ENCODE data around the gene ADAMTS18.
A peak's percentile ranks its signal among the peaks of the same experiment; 100 is the strongest.

ADAMTS18 gene

DNA sequence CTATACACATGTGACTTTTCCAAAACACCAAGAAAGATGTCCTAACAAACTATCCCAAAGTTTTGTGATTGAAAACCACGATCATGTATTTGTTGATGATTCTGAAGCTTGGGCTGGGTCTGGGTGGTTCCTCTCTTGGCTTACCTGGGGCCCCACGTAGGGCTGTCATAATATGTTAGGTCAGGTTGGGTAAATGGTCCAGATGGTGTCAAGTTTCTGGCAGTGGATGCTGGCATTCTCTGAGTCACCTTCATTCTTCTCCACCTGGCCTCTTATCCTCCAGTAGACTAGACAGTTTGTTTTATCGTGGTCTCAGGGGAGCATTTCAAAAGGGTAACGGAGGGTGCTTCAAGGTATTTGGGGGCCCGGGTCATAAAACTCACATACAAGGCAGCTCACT lies 196.2 kb downstream of the ADAMTS18 start:
- DNase-seq (ENCODE audit: low read depth in 2 of 2): peak in 1 of 2 donors; percentile 5
- H3K4me3 ChIP-seq (replicated peaks in 1 of 2; ENCODE audit: low read depth in 2 of 2, low read length in 2 of 2): no peak overlapping the region
- TF ChIP-seq, protein P1, sequence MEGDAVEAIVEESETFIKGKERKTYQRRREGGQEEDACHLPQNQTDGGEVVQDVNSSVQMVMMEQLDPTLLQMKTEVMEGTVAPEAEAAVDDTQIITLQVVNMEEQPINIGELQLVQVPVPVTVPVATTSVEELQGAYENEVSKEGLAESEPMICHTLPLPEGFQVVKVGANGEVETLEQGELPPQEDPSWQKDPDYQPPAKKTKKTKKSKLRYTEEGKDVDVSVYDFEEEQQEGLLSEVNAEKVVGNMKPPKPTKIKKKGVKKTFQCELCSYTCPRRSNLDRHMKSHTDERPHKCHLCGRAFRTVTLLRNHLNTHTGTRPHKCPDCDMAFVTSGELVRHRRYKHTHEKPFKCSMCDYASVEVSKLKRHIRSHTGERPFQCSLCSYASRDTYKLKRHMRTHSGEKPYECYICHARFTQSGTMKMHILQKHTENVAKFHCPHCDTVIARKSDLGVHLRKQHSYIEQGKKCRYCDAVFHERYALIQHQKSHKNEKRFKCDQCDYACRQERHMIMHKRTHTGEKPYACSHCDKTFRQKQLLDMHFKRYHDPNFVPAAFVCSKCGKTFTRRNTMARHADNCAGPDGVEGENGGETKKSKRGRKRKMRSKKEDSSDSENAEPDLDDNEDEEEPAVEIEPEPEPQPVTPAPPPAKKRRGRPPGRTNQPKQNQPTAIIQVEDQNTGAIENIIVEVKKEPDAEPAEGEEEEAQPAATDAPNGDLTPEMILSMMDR (IDR thresholded peaks at IDR 0.05; ENCODE audit: low read depth, low read length): no peak

- H3K4me3 ChIP-seq (replicated peaks in 1 of 2; ENCODE audit: low read depth in 2 of 2, low read length in 2 of 2): no peak overlapping the region
- TF ChIP-seq, protein P1 (IDR thresholded peaks at IDR 0.05; ENCODE audit: low read depth, low read length): peak; percentile 99
- peak; percentile 85 to 86 for DNase-seq (ENCODE audit: low read depth in 2 of 2)
Measured at GRCh38 chr16:77236063-77236511, 198.7 kb downstream of the ADAMTS18 start.

DNA sequence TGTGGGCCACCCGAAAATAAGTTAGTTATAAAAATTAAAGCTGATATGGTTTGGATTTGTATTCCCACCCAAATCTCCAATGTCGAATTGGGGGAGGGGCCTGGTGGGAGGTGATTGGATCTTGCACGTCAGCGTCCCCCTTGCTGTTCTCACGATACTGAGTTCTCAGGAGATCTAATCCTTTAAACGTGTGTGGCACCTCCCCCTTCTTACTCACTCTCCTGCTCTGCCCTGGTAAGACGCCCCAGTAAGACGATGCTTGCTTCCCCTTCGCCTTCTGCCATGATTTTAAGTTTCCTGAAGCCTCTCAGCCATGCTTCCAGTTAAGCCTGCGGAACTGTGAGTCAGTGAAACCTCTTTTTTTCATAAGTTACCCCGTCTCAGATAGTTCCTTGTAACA lies 200.2 kb downstream of the ADAMTS18 start:
- TF ChIP-seq, protein P1 (IDR thresholded peaks at IDR 0.05; ENCODE audit: low read depth, low read length): no peak
- no peak overlapping the region for H3K4me3 ChIP-seq (replicated peaks in 1 of 2; ENCODE audit: low read depth in 2 of 2, low read length in 2 of 2)
- peak; percentile 4 to 18 for DNase-seq (ENCODE audit: low read depth in 2 of 2)

DNA sequence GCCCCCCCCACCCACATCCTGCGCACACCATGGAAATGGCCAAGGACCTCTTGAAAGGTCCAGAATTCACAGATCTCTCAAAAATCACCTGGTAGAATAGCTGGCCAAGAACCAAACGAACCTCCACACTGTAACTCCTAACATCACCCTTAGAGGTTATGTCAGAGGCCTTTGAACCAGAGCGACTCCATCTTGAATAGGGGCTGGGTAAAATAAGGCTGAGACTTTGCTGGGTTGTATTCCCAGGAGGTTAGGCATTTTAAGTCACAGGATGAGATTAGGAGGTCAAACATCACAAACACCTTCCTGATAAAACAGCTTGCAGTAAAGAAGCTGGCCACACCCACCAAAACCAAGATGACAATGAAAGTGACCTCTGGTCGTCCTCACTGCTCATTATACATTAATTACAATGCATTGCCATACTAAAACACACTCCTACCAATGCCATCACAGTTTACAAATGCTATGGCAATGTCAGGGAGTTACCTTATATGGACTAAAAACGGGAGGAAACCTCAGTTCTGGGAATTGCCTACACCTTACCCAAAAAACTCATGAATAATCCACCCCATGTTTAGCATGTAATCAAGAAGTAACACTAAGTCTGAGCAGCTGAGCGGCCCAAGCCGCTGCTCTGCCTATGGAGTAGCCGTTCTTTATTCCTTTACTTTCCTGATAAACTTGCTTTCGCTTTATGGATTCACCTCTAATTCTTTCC lies 200.9 kb downstream of the ADAMTS18 start:
- no peak for DNase-seq (ENCODE audit: low read depth in 2 of 2)
- no peak overlapping the region for H3K4me3 ChIP-seq (replicated peaks in 1 of 2; ENCODE audit: low read depth in 2 of 2, low read length in 2 of 2)
- TF ChIP-seq, protein P1 (IDR thresholded peaks at IDR 0.05; ENCODE audit: low read depth, low read length): no peak

Measured in cardiac fibroblast (primary cell).